ENCODE measurements around the gene OR13C3. TPM values are rescaled to one million over a fixed set of nuclear protein-coding genes. Genes with fewer than 3 reads are reported as not detected.

Gene OR13C3
- not detected in 2 replicates for total RNA-seq

GRCh38 chr9:104536756-104537155 lies at the start of gene OR13C3:
OR13C3 (minus strand) TSS chr9:104536856; CDS start chr9:104536723, 133 bp downstream.

DNA sequence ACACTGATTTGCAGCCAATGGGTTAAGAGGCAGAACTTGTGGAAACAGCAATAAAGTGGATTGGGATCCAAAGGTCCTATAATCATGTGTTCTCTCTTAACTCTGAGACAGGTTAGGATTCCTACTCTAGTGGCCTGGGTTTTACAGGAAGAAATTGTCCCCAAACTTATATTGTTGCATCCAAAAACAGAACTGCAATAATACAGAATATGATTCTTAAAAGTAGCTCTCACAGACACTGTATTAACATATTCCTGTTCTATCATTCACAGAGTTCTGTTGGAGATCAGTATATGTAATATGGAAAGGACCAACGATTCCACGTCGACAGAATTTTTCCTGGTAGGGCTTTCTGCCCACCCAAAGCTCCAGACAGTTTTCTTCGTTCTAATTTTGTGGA lies 32.2 kb upstream of the OR13C3 start, which contains the start of gene OR13C8:
OR13C8 (plus strand) TSS at position 301 of the 400 bp plus-strand sequence; CDS start at position 301, 0 bp downstream.

DNA sequence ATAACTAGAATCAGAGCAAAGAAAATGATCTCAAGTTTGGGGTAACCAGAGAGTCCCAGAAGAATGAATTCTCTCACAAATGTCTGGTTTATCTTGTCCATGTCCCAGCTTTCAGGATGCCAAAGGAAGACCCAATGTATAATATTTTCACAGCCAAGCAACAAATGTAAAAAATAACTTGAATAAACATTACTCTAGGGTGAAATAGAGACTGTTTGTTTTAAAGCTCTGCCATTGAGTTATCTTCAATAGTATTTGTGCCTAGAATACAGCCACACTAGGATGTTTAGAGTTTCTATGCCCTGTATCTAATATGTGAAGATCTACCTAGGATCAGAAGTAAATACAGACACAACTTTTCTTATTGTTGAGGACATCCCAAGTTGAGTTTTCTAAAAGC lies 9.5 kb downstream of the OR13C3 start, which contains the start of gene OR13C4:
OR13C4 (minus strand) TSS at position 101 of the 400 bp plus-strand sequence; CDS start at position 101, 0 bp downstream.

DNA sequence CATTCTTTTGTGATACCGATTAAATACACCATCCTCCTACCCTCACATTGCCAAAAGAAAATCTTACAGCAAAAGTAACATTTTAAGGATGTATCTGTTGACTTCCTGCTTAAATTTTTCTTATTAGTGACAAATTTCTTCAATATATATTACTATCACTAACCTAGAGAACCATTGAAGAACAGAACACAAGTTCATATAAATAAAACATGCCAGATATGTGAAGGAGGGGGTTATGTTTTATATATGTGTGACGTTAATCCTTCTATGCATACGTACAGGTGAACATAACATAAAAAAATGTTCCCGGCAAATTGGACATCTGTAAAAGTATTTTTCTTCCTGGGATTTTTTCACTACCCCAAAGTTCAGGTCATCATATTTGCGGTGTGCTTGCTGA lies 32.7 kb downstream of the OR13C3 start, which contains the start of gene OR13F1:
OR13F1 (plus strand) TSS at position 301 of the 400 bp plus-strand sequence; CDS start at position 301, 0 bp downstream.

Other genes with a start within 250 kb of the OR13C3 start
- not detected in 2 replicates for gene OR13F1, start 32.6 kb downstream of the OR13C3 start, total RNA-seq
- gene OR13C4, start 9.6 kb downstream of the OR13C3 start, total RNA-seq, result not detected in 2 replicates
- gene OR13C8, start 32.3 kb upstream of the OR13C3 start, total RNA-seq, result not detected in 2 replicates
- gene OR13C5, start 62.6 kb upstream of the OR13C3 start, total RNA-seq, result not detected in 2 replicates
- not detected in 2 replicates for gene OR13C2, start 68.8 kb upstream of the OR13C3 start, total RNA-seq
- not detected in 2 replicates for gene OR13C9, start 81.3 kb upstream of the OR13C3 start, total RNA-seq
- gene OR13D1, start 157.7 kb upstream of the OR13C3 start, total RNA-seq, result not detected in 2 replicates
- gene NIPSNAP3A, start 210.8 kb upstream of the OR13C3 start, total RNA-seq, result 23.0 and 27.0 TPM in 2 replicates
- 0.85 and 1.2 TPM in 2 replicates for gene NIPSNAP3B, start 227.3 kb upstream of the OR13C3 start, total RNA-seq

Data from smooth muscle cell of bladder (primary cell).